ENCODE results near the gene WFS1. TPM values are rescaled to one million over a fixed set of nuclear protein-coding genes. Genes with fewer than 3 reads are reported as not detected.

Gene WFS1
- total and polyA plus RNA-seq, 2 experiments from 2014 or later: 36.1 to 43.1 TPM

DNA sequence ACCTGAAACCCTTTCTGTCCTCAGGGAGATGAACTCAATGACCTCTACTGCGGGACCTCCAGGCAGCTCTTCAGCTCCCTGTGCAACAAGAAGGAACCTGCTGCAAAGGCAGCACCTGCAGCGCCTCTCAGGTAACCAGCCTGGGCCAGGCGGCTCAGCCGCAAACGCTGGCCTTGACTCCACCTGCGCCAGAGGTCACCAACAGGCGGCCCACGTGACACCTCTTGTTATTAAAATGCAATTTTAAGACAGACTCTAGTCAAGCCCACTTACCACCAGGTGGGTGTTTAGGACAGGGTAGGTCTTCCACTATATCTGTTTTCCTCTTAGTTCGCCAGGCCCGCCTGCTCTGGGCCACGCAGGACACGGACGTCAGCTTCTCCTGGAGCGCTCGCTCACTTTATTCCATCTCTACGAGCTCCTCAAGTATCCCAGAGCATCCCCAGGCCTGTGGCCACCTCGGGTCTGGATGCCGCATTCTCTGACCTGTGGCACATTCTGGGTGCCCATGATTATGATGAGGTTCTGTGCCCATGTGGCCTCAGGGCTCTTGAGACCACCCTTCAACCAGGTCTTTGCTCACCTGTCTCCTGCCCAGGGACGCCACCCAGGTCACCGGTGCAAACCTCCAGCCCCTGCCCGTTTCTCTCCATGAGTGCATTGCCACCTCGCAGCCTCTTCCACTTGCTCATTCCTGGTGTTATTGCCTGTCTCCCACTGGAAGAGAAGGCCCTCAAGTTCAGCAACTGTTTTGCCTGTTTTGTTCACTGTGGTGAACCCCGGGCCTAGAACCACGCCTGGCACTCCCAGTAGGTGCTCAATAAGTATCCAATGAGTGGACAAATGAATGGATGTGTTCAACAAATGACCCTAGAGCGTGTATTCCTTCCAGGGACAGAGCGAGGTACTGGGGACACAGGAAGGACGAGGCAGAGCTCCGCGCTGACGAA is 36.5 kb upstream of the WFS1 start:
- Histone ChIP-seq H3K79me2 (no peaks in the 10 kb centered on the region), H3K36me3 (replicated peaks; ENCODE audit: insufficient read depth, low read depth) (no peaks in the 10 kb centered on the region), H3K27me3 (no peaks in the 10 kb centered on the region), H3K9me3 (ENCODE audit: low read depth) (no peaks in the 10 kb centered on the region), H3K9me2 (replicated peaks; ENCODE audit: insufficient read depth) (no peaks in the 10 kb centered on the region), H2AFZ (no peak overlapping the region), H4K20me1 (ENCODE audit: insufficient read depth, poor library complexity, severe bottlenecking) (no peaks in the 10 kb centered on the region), H3K4me2 (no peak overlapping the region), H3K27ac (no peak overlapping the region), H3K4me1 (ENCODE audit: insufficient read depth) (no peaks in the 10 kb centered on the region), H3K4me3 (no peak overlapping the region)
- WGBS (ENCODE audit: low lambda C conversion rate, missing lambda C conversion rate): 90% methylated on average over 30 of the region's 30 CpGs
- DNase-seq (ENCODE audit: low spot score): no peak
- TF ChIP-seq EZH2phosphoT487 (IDR thresholded peaks at IDR 0.05; ENCODE audit: low read depth, severe bottlenecking, unreplicated experiment) (no peak), EZH2 (IDR thresholded peaks at IDR 0.05; ENCODE audit: borderline replicate concordance) (no peak)
- TF ChIP-seq, protein P1, sequence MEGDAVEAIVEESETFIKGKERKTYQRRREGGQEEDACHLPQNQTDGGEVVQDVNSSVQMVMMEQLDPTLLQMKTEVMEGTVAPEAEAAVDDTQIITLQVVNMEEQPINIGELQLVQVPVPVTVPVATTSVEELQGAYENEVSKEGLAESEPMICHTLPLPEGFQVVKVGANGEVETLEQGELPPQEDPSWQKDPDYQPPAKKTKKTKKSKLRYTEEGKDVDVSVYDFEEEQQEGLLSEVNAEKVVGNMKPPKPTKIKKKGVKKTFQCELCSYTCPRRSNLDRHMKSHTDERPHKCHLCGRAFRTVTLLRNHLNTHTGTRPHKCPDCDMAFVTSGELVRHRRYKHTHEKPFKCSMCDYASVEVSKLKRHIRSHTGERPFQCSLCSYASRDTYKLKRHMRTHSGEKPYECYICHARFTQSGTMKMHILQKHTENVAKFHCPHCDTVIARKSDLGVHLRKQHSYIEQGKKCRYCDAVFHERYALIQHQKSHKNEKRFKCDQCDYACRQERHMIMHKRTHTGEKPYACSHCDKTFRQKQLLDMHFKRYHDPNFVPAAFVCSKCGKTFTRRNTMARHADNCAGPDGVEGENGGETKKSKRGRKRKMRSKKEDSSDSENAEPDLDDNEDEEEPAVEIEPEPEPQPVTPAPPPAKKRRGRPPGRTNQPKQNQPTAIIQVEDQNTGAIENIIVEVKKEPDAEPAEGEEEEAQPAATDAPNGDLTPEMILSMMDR (IDR thresholded peaks at IDR 0.05; ENCODE audit: poor library complexity): no peak

DNA sequence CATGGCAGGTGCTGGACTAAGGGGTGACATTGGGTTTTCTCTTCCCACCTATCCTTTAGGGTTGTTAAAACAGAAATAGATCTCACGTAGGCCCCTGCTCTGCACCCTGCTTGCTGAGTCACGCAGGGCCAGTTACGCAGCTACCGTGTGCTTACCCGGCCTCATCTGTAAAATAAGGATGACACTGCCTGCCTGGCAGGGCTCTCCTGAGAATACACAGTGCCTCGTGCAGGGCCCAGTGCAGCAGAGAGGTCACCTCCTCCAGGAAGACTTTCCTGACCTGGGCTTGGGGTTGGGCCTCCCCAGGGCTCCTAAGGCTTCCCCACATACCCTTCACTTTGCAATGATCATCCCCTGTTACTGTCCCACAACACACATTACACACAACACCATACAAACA is 35.7 kb upstream of the WFS1 start:
- TF ChIP-seq EZH2phosphoT487 (IDR thresholded peaks at IDR 0.05; ENCODE audit: low read depth, severe bottlenecking, unreplicated experiment) (no peak), EZH2 (IDR thresholded peaks at IDR 0.05; ENCODE audit: borderline replicate concordance) (no peak)
- TF ChIP-seq, protein P1 (IDR thresholded peaks at IDR 0.05; ENCODE audit: poor library complexity): no peak
- Histone ChIP-seq H3K27ac (no peak overlapping the region), H2AFZ (no peak overlapping the region), H4K20me1 (ENCODE audit: insufficient read depth, poor library complexity, severe bottlenecking) (no peaks in the 10 kb centered on the region), H3K9me3 (ENCODE audit: low read depth) (no peaks in the 10 kb centered on the region), H3K9me2 (replicated peaks; ENCODE audit: insufficient read depth) (no peaks in the 10 kb centered on the region), H3K36me3 (replicated peaks; ENCODE audit: insufficient read depth, low read depth) (no peaks in the 10 kb centered on the region), H3K79me2 (no peaks in the 10 kb centered on the region), H3K4me2 (no peak overlapping the region), H3K4me1 (ENCODE audit: insufficient read depth) (no peaks in the 10 kb centered on the region), H3K4me3 (no peak overlapping the region), H3K27me3 (no peaks in the 10 kb centered on the region)
- 80% methylated on average over 6 of the region's 6 CpGs for WGBS (ENCODE audit: low lambda C conversion rate, missing lambda C conversion rate)
- DNase-seq (ENCODE audit: low spot score): no peak

DNA sequence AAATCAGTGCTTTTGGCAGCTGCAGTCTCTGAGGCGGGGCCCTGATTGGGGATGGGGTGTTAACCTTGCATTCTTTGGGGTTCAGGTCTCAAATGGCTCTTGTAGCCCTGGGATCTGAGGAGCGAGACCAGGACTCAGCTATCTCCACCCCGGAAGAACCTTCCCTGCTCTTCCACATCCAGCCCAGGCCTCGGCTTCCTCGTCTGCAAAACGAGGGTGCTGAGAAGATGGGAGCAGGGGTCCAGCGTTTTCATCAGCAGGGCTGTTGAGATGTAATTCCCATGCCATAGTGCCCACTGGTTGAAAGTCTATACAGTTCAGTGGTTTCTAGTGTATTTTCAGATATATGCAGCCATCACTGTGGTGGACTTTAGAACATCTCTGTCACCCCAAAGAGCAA is 34.6 kb upstream of the WFS1 start:
- no peak for TF ChIP-seq EZH2 (IDR thresholded peaks at IDR 0.05; ENCODE audit: borderline replicate concordance)
- no peak for TF ChIP-seq EZH2phosphoT487 (IDR thresholded peaks at IDR 0.05; ENCODE audit: low read depth, severe bottlenecking, unreplicated experiment)
- TF ChIP-seq, protein P1 (IDR thresholded peaks at IDR 0.05; ENCODE audit: poor library complexity): no peak

More for the DNA sequence above, 34.6 kb upstream of the WFS1 start:
- WGBS (ENCODE audit: low lambda C conversion rate, missing lambda C conversion rate): 97% methylated on average over 7 of the region's 7 CpGs
- Histone ChIP-seq H3K79me2 (no peaks in the 10 kb centered on the region), H3K9me2 (replicated peaks; ENCODE audit: insufficient read depth) (no peaks in the 10 kb centered on the region), H3K27ac (no peak overlapping the region), H3K36me3 (replicated peaks; ENCODE audit: insufficient read depth, low read depth) (no peaks in the 10 kb centered on the region), H3K4me3 (no peak overlapping the region), H2AFZ (no peak overlapping the region), H3K9me3 (ENCODE audit: low read depth) (no peaks in the 10 kb centered on the region), H3K4me2 (no peak overlapping the region), H3K27me3 (no peaks in the 10 kb centered on the region), H3K4me1 (ENCODE audit: insufficient read depth) (no peaks in the 10 kb centered on the region), H4K20me1 (ENCODE audit: insufficient read depth, poor library complexity, severe bottlenecking) (no peaks in the 10 kb centered on the region)
- no peak for DNase-seq (ENCODE audit: low spot score)
